D341Med (cell line): ENCODE results near the gene PPP2R3B.
"Not testable (repeated sequence)": the region's sequence is repeated elsewhere in the genome, so short reads cannot be mapped to it uniquely, and the experiment has no call there.

Experiments used
- DNase-seq: peaks from one replicate; pipeline ENCODE4 v3.0.0; 2012; ENCODE audit warnings: low spot score

The PPP2R3B gene

GRCh38 chrX:386768-387575 lies at the start of gene PPP2R3B:
Gene PPP2R3B, minus strand, starts transcription at chrX:386907. Its CDS starts 216 bp downstream, at chrX:386691.
- DNase-seq: peak; percentile 100

GRCh38 chrX:435536-436122 lies 48.9 kb upstream of the PPP2R3B start:
- peak; percentile 37 for DNase-seq

- no peak for DNase-seq
Observed at GRCh38 chrX:434946-435345, 48.2 kb upstream of the PPP2R3B start.

GRCh38 chrX:433771-434170 lies 47.1 kb upstream of the PPP2R3B start:
- no peak for DNase-seq

- not testable (repeated sequence) for DNase-seq
Observed at GRCh38 chrX:432666-433065, 46.0 kb upstream of the PPP2R3B start.

- DNase-seq: no peak
Observed at GRCh38 chrX:431492-432111, 44.9 kb upstream of the PPP2R3B start.

- DNase-seq: no peak
Observed at GRCh38 chrX:431056-431455, 44.3 kb upstream of the PPP2R3B start.

GRCh38 chrX:429266-429825 lies 42.6 kb upstream of the PPP2R3B start:
- DNase-seq: no peak

GRCh38 chrX:427812-428725 lies 41.4 kb upstream of the PPP2R3B start:
- peak; percentile 83 for DNase-seq

GRCh38 chrX:426881-427280 lies 40.2 kb upstream of the PPP2R3B start:
- DNase-seq: no peak

GRCh38 chrX:425056-425455 lies 38.3 kb upstream of the PPP2R3B start:
- DNase-seq: no peak

- DNase-seq: no peak
Observed at GRCh38 chrX:421646-422391, 35.1 kb upstream of the PPP2R3B start.

- no peak for DNase-seq
Observed at GRCh38 chrX:420496-421223, 34.0 kb upstream of the PPP2R3B start.

GRCh38 chrX:418927-419729 lies 32.4 kb upstream of the PPP2R3B start:
- no peak for DNase-seq

GRCh38 chrX:415498-415897 lies 28.8 kb upstream of the PPP2R3B start:
- DNase-seq: not testable (repeated sequence)

- no peak for DNase-seq
Observed at GRCh38 chrX:413322-414201, 26.9 kb upstream of the PPP2R3B start.

GRCh38 chrX:410296-410695 lies 23.6 kb upstream of the PPP2R3B start:
- no peak for DNase-seq

GRCh38 chrX:405149-405548 lies 18.4 kb upstream of the PPP2R3B start:
- no peak for DNase-seq

- no peak for DNase-seq
Observed at GRCh38 chrX:404656-405055, 17.9 kb upstream of the PPP2R3B start.
